ENCODE measurements around the gene EPHA1.
"Not testable (repeated sequence)": the region's sequence is repeated elsewhere in the genome, so short reads cannot be mapped to it uniquely, and the experiment has no call there.

EPHA1 gene

DNA sequence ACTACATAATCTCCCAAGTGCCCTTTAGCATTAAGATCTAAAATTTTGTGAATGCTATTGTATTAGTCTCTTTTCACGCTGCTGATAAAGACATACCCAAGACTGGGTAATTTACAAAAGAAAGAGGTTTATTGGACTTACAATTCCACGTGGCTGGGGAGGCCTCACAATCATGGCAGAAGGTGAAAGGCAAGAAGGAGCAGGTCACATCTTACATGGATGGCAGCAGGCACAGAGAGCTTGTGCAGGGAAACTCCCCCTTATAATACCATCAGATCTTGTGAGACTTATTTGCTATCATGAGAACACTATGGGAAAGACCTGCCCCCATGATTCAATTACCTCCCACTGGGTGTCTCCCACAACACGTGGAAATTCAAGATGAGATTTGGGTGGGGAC is 12.0 kb upstream of the EPHA1 start:
- in situ Hi-C loops (cut with MboI; ENCODE audit: low sequenced_read_pairs), result not testable (repeated sequence)

DNA sequence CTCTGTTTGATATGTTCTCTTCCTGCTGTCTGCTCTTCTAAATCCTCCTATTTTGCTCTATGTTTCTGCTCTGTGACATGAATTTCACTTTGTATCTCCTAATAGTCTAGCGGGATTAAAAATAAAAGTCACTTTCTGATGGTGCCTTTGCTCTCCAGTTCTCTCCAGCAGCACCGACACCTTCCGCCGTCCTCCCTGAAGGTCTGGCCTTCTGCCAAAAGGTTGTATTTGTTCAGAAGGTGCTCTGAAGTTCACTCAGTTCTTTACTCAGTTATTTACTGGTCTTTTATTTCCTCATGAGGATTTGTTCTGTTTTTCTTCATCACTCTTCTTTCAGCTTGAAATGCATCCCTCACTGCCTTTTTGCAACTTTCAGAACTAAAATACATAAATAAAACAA is 11.2 kb upstream of the EPHA1 start:
- Histone ChIP-seq H3K9me3 (peaks cover 4% of the 10 kb centered on the region; the same call in 1 of the 2 replicates), H3K36me3 (replicated peaks) (no peaks in the 10 kb centered on the region), H3K4me3 (no peak overlapping the region), H3K27me3 (ENCODE audit: low read depth) (no peaks in the 10 kb centered on the region), H3K4me1 (no peaks in the 10 kb centered on the region)
- in situ Hi-C loops (cut with MboI; ENCODE audit: low sequenced_read_pairs), result no loop called here
- DNase-seq (ENCODE audit: low spot score in 2 of 2), result no peak

More for the DNA sequence above, 12.0 kb upstream of the EPHA1 start:
- not testable (repeated sequence) for H3K9me3 ChIP-seq; H3K4me1 ChIP-seq; H3K36me3 ChIP-seq (replicated peaks); H3K27me3 ChIP-seq (ENCODE audit: low read depth); H3K4me3 ChIP-seq; DNase-seq (ENCODE audit: low spot score in 2 of 2)

DNA sequence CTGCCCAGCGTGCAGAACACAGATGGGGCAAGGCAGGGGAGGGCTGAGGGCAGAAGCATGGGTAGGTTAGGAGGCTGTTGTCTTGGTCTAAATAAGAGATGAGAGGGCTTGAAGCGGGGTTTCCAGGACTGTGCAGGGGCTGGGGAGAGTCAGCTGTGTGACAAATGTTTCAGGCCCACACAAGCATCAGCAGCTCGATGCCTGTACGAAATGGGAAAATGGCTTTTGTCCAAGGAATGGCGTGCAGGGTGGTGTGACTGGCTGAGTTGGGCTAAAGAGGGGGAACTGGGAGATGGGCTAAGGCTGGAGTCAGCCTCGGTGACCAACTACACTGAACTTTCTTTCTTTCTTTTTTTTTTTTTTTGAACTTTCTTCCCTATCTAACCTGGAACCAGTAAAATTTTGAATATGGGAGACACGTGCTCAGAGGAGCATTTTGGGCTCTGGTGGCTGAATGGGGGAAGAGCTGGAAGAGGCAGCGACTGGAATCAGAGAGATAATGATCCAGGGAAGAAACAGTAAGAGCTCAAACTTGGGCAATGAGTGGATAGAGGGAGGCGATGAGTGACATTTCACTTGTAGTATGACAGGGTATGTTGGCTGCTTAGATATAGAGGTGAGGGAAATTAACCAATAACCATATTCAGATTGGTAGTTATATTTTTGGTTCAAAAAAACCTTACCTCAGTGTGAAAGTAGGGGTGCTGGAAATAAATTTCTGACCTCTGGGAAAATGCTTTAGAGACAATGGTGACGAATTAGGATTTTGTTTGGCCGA is 10.2 kb upstream of the EPHA1 start:
- Histone ChIP-seq H3K4me3 (no peak overlapping the region), H3K9me3 (peaks cover 4% of the 10 kb centered on the region; the same call in 1 of the 2 replicates), H3K4me1 (no peaks in the 10 kb centered on the region), H3K36me3 (replicated peaks) (no peaks in the 10 kb centered on the region), H3K27me3 (ENCODE audit: low read depth) (no peaks in the 10 kb centered on the region)
- in situ Hi-C loops (cut with MboI; ENCODE audit: low sequenced_read_pairs), result no loop called here
- DNase-seq (ENCODE audit: low spot score in 2 of 2), result no peak

DNA sequence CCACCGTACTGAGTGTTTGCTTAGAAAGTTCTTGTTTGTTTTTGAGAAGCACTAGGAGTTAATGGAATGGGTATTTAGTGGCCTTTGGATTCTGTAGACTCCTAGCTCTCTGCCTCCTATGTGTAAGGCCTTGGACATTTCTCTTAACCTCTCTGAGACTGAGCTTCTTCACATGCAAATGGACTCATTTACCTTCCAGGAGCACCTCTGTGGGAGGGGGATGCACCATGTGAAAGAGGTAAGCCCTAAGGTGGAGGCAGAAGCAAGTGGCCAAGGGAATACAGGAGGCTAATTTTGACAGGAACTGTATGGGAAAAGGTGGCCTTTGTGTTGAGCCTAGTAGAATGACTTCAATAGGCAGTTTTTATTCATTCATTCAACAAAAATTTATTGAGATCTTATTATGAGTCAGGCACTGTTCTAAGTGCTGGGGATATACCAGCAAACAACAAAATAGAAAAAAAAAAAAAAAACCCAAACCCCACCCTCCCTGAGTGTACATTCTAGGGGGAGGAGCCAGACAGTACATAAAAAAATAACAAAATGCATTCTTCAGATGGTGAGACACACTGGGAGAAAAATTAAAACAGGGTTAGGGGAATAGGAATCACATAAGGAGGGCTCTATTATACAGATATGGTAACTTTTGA is 9.2 kb upstream of the EPHA1 start:
- no peak overlapping the region for H3K4me3 ChIP-seq
- H3K27me3 ChIP-seq (ENCODE audit: low read depth), result peaks cover 3% of the 10 kb centered on the region; the same call in 1 of the 2 replicates
- no peaks in the 10 kb centered on the region for H3K36me3 ChIP-seq (replicated peaks)
- H3K9me3 ChIP-seq, result peaks cover 4% of the 10 kb centered on the region; the same call in 1 of the 2 replicates
- no peak for DNase-seq (ENCODE audit: low spot score in 2 of 2)
- in situ Hi-C loops (cut with MboI; ENCODE audit: low sequenced_read_pairs), result no loop called here
- H3K4me1 ChIP-seq, result no peaks in the 10 kb centered on the region

DNA sequence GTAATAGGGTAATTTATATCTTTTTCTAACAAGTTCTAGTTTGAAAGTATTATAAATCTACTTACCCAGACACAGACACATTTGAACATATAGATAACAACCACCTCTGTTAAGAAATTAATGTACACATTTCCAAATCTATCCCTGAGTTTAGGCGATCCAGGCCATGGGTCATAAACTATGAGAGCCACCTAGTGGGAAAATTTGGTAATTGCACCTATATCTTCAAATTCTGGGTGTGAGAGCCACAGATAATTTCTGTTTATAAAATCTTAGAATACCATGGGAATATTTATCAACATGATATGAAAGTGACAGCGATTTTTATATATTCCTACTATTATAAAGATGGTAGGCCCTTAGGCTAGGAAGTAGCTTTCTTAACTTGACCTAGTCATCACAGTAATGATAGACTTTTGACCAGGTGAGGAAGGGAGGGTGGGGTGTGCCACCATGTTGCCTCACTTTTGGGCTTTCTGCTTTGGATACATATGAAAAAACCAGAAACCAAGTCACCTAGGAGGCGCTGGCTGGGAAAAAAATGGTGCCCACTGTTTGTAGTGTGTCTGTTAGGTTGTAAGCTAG is 8.0 kb upstream of the EPHA1 start:
- peaks cover 3% of the 10 kb centered on the region; the same call in 1 of the 2 replicates for H3K27me3 ChIP-seq (ENCODE audit: low read depth)
- no peaks in the 10 kb centered on the region for H3K4me1 ChIP-seq
- no peak overlapping the region for H3K4me3 ChIP-seq
- no peaks in the 10 kb centered on the region for H3K36me3 ChIP-seq (replicated peaks)
- DNase-seq (ENCODE audit: low spot score in 2 of 2), result peak in 1 of 2 experiments; percentile 21
- peaks cover 4% of the 10 kb centered on the region; the same call in 1 of the 2 replicates for H3K9me3 ChIP-seq
- in situ Hi-C loops (cut with MboI; ENCODE audit: low sequenced_read_pairs), result no loop called here

DNA sequence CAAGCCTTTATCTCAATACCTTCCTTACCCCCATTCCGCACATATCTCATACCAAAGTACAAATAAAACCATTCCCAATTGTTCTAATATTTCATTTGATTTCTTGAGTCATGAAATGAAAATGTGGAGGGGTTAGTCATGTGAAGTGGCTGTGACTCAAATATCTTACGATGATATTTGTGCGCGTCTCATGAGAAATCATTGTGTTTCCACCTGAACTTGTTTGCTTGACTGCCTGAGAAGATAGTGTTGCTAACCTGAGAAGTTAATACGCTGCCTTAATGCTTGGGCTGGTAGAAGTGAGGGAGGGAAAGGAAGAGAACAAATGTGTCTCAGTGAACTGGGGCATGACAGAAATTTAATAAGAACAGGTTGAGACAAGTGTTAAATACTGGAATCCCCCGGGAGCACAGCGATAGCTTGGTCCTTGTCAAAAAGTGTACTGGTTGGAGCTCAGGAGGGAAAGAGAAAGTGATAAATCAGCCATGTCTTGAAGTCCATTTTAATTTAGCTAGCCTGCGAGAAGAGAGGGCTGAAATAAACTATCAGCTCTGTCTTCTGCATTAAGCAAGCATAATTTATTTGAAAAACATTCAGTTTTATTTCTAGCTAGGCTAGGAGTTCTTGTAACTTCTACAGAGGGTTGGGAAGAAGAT is 7.2 kb upstream of the EPHA1 start:
- in situ Hi-C loops (cut with MboI; ENCODE audit: low sequenced_read_pairs), result no loop called here
- Histone ChIP-seq H3K4me1 (peaks cover 3% of the 10 kb centered on the region; the same call in 1 of the 2 replicates), H3K9me3 (no peaks in the 10 kb centered on the region), H3K4me3 (no peak overlapping the region), H3K27me3 (ENCODE audit: low read depth) (peaks cover 3% of the 10 kb centered on the region; the same call in 1 of the 2 replicates), H3K36me3 (replicated peaks) (no peaks in the 10 kb centered on the region)
- DNase-seq (ENCODE audit: low spot score in 2 of 2), result no peak

DNA sequence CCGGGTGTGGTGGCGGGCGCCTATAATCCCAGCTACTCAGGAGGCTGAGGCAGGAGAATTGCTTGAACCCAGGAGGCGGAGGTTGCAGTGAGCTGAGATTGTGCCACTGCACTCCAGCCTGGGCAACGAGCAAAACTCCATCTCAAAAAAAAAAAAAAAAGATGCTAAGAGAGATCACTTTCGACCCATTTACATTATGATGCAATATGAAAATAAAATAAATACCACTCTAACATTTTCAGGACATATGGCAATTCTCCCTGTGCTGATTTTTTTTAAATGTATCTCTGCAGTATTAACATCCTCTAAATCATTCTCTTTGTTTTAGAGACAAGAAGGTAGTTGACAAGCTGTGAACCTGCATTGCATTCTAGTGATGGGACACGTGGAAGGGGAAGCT is 6.6 kb upstream of the EPHA1 start:
- in situ Hi-C loops (cut with MboI; ENCODE audit: low sequenced_read_pairs), result not testable (repeated sequence)

DNA sequence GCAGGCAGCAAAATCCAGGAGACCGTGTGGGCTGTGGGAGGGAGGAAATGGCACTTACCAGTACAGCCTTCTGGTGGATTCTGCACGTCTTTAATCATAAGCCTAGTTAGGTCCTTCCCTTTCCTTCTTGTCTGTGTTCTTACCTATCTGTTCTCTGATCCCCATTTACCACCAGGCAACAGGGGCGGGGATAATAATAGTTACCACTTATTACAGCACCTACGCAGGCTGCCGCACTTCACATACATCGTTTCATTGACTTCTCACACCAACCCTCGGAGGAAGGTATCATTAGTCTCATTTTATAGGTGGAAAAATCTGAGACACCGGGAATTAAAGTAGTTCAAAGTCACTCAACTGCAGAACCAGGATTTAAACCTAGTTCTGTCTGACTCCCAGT is 4.5 kb upstream of the EPHA1 start:
- H3K4me3 ChIP-seq, result no peak overlapping the region
- no peak for DNase-seq (ENCODE audit: low spot score in 2 of 2)
- in situ Hi-C loops (cut with MboI; ENCODE audit: low sequenced_read_pairs), result no loop called here
- H3K4me1 ChIP-seq, result peaks cover 11% of the 10 kb centered on the region
- H3K27me3 ChIP-seq (ENCODE audit: low read depth), result peaks cover 3% of the 10 kb centered on the region; the same call in 1 of the 2 replicates
- H3K9me3 ChIP-seq, result no peaks in the 10 kb centered on the region
- H3K36me3 ChIP-seq (replicated peaks), result no peaks in the 10 kb centered on the region

More for the DNA sequence above, 6.6 kb upstream of the EPHA1 start:
- not testable (repeated sequence) for H3K4me1 ChIP-seq; H3K27me3 ChIP-seq (ENCODE audit: low read depth); H3K4me3 ChIP-seq; H3K9me3 ChIP-seq; DNase-seq (ENCODE audit: low spot score in 2 of 2); H3K36me3 ChIP-seq (replicated peaks)

DNA sequence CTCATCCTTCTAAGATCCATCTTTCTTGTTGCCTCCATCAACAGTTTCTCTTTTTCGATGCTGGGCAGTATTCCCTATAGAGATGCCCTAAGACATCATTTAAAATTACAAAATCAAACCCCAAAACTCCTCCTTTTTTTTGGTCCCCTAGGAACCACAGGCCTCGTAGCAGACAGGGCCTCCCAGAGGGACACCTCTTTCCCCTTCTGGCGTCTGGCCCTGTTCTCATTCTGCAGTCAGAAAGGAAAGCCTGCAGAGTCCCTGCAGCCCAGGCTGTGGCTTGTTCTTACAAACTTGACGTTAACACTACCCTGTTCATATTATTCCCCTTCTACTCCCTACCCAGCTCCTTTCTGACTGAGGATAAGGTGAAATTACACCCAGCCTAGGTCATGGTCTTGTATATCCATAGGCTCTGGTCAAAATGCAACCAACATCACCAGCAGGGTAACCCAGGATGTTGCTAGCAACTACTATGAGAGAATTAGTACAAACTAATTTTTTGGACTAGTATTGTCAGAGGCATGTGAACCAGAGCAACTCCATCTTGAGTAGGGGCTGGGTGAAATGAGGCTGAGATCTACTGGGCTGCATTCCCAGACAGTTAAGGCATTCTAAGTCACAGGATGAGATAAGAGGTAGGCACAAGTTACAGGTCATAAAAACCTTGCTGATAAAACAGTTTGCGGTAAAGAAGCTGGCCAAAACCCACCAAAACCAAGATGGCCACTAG is 3.5 kb upstream of the EPHA1 start:
- peaks cover 11% of the 10 kb centered on the region for H3K4me1 ChIP-seq

DNA sequence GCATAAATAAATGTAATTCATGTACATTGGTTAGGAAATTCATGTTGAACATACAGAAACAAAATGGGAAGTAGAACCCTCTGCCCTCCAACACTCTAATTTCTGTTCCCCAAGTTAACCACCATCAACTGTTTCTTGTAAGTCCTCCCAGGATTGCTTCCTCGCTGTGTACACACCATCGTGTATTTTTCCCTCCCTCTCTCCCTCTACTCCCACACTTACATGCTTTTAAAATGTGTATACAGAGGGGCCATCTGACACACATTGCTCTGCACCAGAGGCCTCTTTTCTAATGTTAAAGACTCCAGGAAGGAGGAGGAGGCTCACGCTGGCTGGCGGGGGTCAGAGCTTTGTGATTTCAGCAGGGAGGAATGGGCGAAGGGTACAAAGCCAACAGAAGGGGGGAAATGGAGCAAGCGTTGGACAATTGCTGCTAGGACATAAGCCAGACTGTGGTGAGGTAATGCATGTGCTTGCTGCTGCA is 1.9 kb upstream of the EPHA1 start:
- no peak overlapping the region for H3K4me3 ChIP-seq
- H3K9me3 ChIP-seq, result no peaks in the 10 kb centered on the region
- peaks cover 18% of the 10 kb centered on the region for H3K4me1 ChIP-seq
- peaks cover 3% of the 10 kb centered on the region; the same call in 1 of the 2 replicates for H3K27me3 ChIP-seq (ENCODE audit: low read depth)
- DNase-seq (ENCODE audit: low spot score in 2 of 2), result peak; percentile 31 to 71
- in situ Hi-C loops (cut with MboI; ENCODE audit: low sequenced_read_pairs), result no loop called here
- H3K36me3 ChIP-seq (replicated peaks), result no peaks in the 10 kb centered on the region

More for the DNA sequence above, 3.5 kb upstream of the EPHA1 start:
- Histone ChIP-seq H3K36me3 (replicated peaks) (no peaks in the 10 kb centered on the region), H3K9me3 (no peaks in the 10 kb centered on the region), H3K4me3 (no peak overlapping the region), H3K27me3 (ENCODE audit: low read depth) (peaks cover 3% of the 10 kb centered on the region; the same call in 1 of the 2 replicates)
- DNase-seq (ENCODE audit: low spot score in 2 of 2), result no peak
- in situ Hi-C loops (cut with MboI; ENCODE audit: low sequenced_read_pairs), result no loop called here

DNA sequence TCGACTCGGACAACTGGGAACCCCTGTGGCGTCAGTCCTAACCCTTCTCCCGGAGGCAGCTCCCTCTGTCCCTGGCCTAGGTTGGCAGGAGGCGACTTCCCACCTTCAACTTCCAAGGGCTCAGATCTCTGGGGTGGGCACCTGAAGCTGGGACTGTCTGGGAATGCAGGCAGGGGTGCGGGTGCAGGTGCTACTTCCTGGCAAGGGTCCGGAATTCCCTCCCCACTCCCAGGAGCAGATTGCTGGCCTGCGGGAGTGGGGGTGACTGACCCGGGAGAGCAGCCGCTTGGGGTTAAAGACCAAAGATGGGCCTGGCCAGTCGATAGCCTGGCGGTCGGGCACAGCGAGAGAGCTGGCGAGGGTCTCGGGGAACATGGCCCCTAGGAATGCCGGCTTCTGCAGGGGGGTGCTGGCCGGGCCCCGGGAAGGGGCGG is 387 bp downstream of the EPHA1 start:
- in situ Hi-C loops (cut with MboI; ENCODE audit: low sequenced_read_pairs), result no loop called here
- H3K36me3 ChIP-seq (replicated peaks), result no peaks in the 10 kb centered on the region
- peaks cover 20% of the 10 kb centered on the region for H3K4me1 ChIP-seq
- H3K27me3 ChIP-seq (ENCODE audit: low read depth), result no peaks in the 10 kb centered on the region; the same call in 1 of the 2 replicates
- no peak for DNase-seq (ENCODE audit: low spot score in 2 of 2)
- no peak overlapping the region for H3K4me3 ChIP-seq
- H3K9me3 ChIP-seq, result no peaks in the 10 kb centered on the region

DNA sequence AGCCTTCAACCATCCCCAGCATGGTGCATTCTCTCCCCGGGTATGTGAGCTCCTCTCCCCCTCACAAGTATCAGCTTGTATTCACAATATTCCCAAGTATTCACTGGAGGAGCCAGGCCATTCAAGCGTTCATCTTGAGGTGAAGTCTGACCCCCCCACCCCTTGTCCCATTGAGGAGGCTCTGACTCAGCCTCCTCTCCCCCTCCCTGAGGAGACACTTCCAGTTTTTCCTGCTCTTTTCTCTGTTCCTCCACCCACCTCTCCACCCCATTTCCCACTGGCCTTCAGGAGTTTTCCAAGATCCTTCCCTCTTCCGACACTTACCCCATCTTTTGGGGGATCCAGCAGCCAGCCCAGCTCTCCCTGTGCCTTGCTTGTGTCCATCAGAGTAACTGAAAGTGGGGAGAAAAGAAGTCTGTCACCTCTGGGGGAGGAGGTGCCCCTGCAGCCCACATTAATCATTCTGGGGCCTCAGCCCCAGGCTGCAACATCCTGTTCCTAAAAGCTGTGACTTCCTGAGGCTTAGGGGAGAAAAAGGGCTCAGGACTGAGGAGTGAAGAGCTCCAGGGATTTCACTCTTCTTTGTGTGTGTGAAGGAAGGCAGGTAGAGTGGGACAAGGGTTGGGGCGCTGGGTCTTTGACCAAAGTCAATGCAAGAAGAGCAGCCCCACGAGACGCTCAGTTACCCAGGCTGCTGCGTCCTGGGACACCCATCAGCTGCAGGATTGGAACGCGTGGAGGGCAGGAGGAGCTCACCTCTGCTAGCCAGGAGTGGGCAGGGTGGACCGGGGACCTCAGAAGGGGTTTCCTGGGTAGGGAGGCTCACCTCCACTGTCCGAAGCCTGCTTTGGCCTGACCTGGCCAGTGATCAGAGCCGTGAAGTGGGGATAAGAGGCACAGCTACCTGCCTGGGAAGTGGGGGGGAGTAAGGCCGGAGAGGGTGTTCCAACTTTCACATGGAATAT is 1.1 kb downstream of the EPHA1 start:
- in situ Hi-C loops (cut with MboI; ENCODE audit: low sequenced_read_pairs), result no loop called here
- no peak for DNase-seq (ENCODE audit: low spot score in 2 of 2)
- Histone ChIP-seq H3K9me3 (no peaks in the 10 kb centered on the region), H3K4me1 (peaks cover 20% of the 10 kb centered on the region), H3K27me3 (ENCODE audit: low read depth) (no peaks in the 10 kb centered on the region), H3K4me3 (no peak overlapping the region), H3K36me3 (replicated peaks) (no peaks in the 10 kb centered on the region)

All from HAP-1 (cell line).